KMS-11 (cell line): Measurements from ENCODE around the gene AMOTL1.

Experiments
- H2AFZ ChIP-seq: fragments of 200-600 bp; sonication (generic); 2 replicates; pipeline ENCODE4 v1.6.1; 2016; ENCODE audit warnings: antibody characterized with exemption, mixed run types, low read depth
- H3K27ac ChIP-seq: fragments of 200-600 bp; sonication (generic); 2 replicates; pipeline ENCODE4 v1.6.1; 2016; ENCODE audit warnings: mild to moderate bottlenecking, mixed run types
- H3K27me3 ChIP-seq: fragments of 200-600 bp; sonication (generic); 2 replicates; pipeline ENCODE4 v1.6.1; 2017; ENCODE audit warnings: mild to moderate bottlenecking, low read depth, mixed run types, moderate library complexity; ENCODE audit not compliant: insufficient read depth
- H3K36me3 ChIP-seq: fragments of 200-600 bp; sonication (generic); 2 replicates; pipeline ENCODE4 v1.6.1; 2017; ENCODE audit warnings: mild to moderate bottlenecking, mixed run types; ENCODE audit not compliant: insufficient read depth
- H3K4me1 ChIP-seq: fragments of 200-600 bp; sonication (generic); 2 replicates; pipeline ENCODE4 v1.6.1; 2016; ENCODE audit warnings: mild to moderate bottlenecking, low read depth, mixed run types; ENCODE audit not compliant: poor library complexity, severe bottlenecking
- H3K4me2 ChIP-seq: fragments of 200-600 bp; sonication (generic); 2 replicates; pipeline ENCODE4 v1.7.0; 2016; ENCODE audit warnings: mild to moderate bottlenecking, mixed run types
- H3K4me3 ChIP-seq: fragments of 200-600 bp; sonication (generic); IDR thresholded peaks from 2 replicates; pipeline ENCODE4 v1.6.1; 2017; ENCODE audit warnings: low read depth, low read length, mixed read lengths; ENCODE audit not compliant: insufficient read depth
- H3K79me2 ChIP-seq: fragments of 200-600 bp; sonication (generic); 2 replicates; pipeline ENCODE4 v1.6.1; 2016; ENCODE audit warnings: low read depth, mixed run types; ENCODE audit not compliant: insufficient read depth
- H3K9ac ChIP-seq: fragments of 200-600 bp; sonication (generic); 2 replicates; pipeline ENCODE4 v1.6.1; 2016; ENCODE audit warnings: mild to moderate bottlenecking, mixed run types
- H4K20me1 ChIP-seq: fragments of 200-600 bp; sonication (generic); 2 replicates; pipeline ENCODE4 v1.6.1; 2016; ENCODE audit warnings: mild to moderate bottlenecking, mixed run types; ENCODE audit not compliant: insufficient read depth
- CTCF ChIP-seq: fragments of 200-600 bp; sonication (generic); conservative IDR thresholded peaks from 2 replicates; pipeline ENCODE4 v1.6.1; 2017; ENCODE audit warnings: low read depth, mild to moderate bottlenecking, antibody characterized with exemption, low read length, moderate library complexity, mixed read lengths

Gene AMOTL1

GRCh38 chr11:94746721-94747120 is 21.4 kb upstream of the AMOTL1 start:
- H3K36me3 ChIP-seq = no peaks in the 10 kb centered on the region
- no peak overlapping the region for H3K27ac ChIP-seq
- no peak overlapping the region for H2AFZ ChIP-seq
- H3K4me1 ChIP-seq = no peaks in the 10 kb centered on the region
- TF ChIP-seq CTCF = no peak
- no peak overlapping the region for H3K4me3 ChIP-seq
- H3K9ac ChIP-seq = no peak overlapping the region
- H3K79me2 ChIP-seq = no peaks in the 10 kb centered on the region
- H3K4me2 ChIP-seq = no peak overlapping the region
- no peaks in the 10 kb centered on the region for H3K27me3 ChIP-seq
- H4K20me1 ChIP-seq = no peaks in the 10 kb centered on the region

DNA sequence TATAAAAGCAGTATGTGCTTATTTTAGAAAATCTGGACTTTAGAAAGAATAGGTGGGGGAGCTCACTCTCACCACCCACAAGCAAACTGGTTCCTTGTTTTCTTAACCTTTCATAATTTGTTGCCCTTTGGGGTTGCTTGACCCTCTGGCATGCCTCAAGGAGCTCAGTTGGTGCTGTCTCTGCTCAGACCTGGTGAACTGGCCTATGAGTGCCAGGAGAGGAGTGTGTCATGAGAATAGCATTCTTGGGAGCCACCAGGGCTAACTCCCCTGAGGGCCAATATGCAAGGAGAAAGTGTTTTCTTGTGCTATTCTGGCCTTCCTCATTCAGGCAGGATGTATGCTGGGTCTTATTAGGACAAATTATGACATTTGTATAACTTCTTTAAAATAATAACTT is 21.0 kb upstream of the AMOTL1 start:
- Histone ChIP-seq H3K9ac (no peak overlapping the region), H3K36me3 (no peaks in the 10 kb centered on the region), H3K4me3 (no peak overlapping the region), H3K4me1 (no peaks in the 10 kb centered on the region), H3K79me2 (no peaks in the 10 kb centered on the region), H3K4me2 (no peak overlapping the region), H4K20me1 (no peaks in the 10 kb centered on the region), H3K27ac (no peak overlapping the region), H3K27me3 (no peaks in the 10 kb centered on the region), H2AFZ (no peak overlapping the region)
- no peak for TF ChIP-seq CTCF

DNA sequence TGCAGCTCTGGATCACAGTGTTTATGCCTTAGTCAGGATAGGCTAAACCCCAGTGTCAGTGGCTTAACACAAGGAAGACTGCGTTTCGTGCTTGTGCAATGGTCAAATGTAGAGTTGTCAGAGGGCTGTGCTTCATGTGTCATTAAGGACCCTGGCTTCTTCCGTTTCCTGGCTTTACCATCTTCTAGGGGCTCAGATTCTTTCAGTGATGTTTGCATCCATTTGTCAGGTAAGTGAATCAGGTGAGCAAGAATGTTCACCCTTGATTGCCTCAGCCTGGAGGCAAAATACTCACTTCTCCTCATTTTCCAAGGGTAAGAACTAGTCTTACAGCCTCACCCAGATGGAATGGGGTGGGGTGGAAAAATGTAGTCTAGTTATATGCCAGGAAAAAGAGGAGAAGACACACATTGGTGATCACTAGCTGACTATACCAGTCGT is 20.5 kb upstream of the AMOTL1 start:
- Histone ChIP-seq H3K4me1 (no peaks in the 10 kb centered on the region), H3K36me3 (no peaks in the 10 kb centered on the region), H3K4me2 (no peak overlapping the region), H4K20me1 (no peaks in the 10 kb centered on the region), H3K79me2 (no peaks in the 10 kb centered on the region), H2AFZ (no peak overlapping the region), H3K27me3 (no peaks in the 10 kb centered on the region), H3K4me3 (no peak overlapping the region), H3K27ac (no peak overlapping the region), H3K9ac (no peak overlapping the region)
- TF ChIP-seq CTCF = no peak

- no peaks in the 10 kb centered on the region for H3K4me1 ChIP-seq
- H3K79me2 ChIP-seq = no peaks in the 10 kb centered on the region
- no peak overlapping the region for H3K27ac ChIP-seq
- no peak overlapping the region for H3K9ac ChIP-seq
- no peak overlapping the region for H3K4me3 ChIP-seq
- no peak overlapping the region for H2AFZ ChIP-seq
- no peaks in the 10 kb centered on the region for H4K20me1 ChIP-seq
- no peaks in the 10 kb centered on the region for H3K36me3 ChIP-seq
- no peaks in the 10 kb centered on the region for H3K27me3 ChIP-seq
- no peak overlapping the region for H3K4me2 ChIP-seq
- no peak for TF ChIP-seq CTCF
These were observed 18.8 kb upstream of the AMOTL1 start for GRCh38 chr11:94749369-94749768.
